Activated naive CD8-positive, alpha-beta T cell (primary cell): ENCODE results near the gene NMRAL1.

Source experiments
- H3K27ac Mint-ChIP-seq: one replicate; pipeline ENCODE4 v1.8.0; 2021; ENCODE audit warnings: mixed read lengths
- H3K27me3 Mint-ChIP-seq: one replicate; pipeline ENCODE4 v1.8.0; 2021; ENCODE audit warnings: mixed read lengths
- H3K36me3 Mint-ChIP-seq: one replicate; pipeline ENCODE4 v1.8.0; 2021; ENCODE audit warnings: mixed read lengths
- H3K4me1 Mint-ChIP-seq: one replicate; pipeline ENCODE4 v1.8.0; 2021; ENCODE audit warnings: low read depth, mixed read lengths
- H3K4me3 Mint-ChIP-seq: one replicate; pipeline ENCODE4 v1.8.0; 2021; ENCODE audit warnings: mild to moderate bottlenecking, mixed read lengths
- H3K9me3 Mint-ChIP-seq: one replicate; pipeline ENCODE4 v1.8.0; 2021; ENCODE audit warnings: low read depth, mixed read lengths

The NMRAL1 gene

DNA sequence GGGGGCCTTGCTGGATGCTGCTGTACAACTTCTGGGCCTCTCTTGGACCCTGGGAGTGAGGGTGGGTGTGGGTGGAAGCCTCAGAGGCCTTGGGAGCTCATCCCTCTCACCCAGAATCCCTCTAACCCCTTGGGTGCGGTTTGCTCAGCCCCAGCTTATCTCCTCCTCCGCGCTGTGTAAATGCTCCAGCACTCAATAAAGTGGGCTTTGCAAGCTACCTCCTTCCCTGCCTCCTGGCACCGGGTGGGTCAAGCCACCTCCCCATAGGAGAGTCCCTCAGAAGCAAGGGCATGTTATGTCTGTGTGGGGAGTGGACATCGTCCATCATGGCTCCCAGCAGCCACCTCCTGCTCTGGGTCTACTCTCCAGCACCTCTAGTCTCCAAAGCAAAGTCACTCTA is 35.7 kb upstream of the NMRAL1 start:
- Mint-ChIP-seq H3K4me1 (peaks cover 46% of the 10 kb centered on the region), H3K36me3 (no peaks in the 10 kb centered on the region), H3K27me3 (no peaks in the 10 kb centered on the region), H3K9me3 (no peaks in the 10 kb centered on the region), H3K27ac (peak overlapping the region; percentile 61), H3K4me3 (no peak overlapping the region)

DNA sequence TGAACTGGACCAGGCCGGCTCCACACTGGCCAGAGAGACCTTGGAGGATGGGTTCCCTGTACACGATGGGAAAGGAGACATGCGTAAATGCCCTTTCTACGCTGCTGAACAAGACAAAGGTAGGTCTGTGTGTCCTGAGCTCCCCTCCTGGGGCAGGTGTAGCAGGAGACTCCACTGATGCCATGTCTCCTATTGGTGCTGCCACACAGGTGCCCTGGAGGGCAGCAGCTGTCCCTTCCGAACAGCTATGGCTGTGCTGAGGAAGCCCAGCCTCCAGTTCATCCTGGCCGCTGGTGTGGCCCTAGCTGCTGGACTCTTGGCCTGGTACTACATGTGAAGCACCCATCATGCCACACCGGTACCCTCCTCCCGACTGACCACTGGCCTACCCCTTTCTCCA is 35.0 kb upstream of the NMRAL1 start:
- Mint-ChIP-seq H3K36me3 (no peaks in the 10 kb centered on the region), H3K4me3 (no peak overlapping the region), H3K27ac (no peak overlapping the region), H3K4me1 (peaks cover 45% of the 10 kb centered on the region), H3K9me3 (no peaks in the 10 kb centered on the region), H3K27me3 (no peaks in the 10 kb centered on the region)

DNA sequence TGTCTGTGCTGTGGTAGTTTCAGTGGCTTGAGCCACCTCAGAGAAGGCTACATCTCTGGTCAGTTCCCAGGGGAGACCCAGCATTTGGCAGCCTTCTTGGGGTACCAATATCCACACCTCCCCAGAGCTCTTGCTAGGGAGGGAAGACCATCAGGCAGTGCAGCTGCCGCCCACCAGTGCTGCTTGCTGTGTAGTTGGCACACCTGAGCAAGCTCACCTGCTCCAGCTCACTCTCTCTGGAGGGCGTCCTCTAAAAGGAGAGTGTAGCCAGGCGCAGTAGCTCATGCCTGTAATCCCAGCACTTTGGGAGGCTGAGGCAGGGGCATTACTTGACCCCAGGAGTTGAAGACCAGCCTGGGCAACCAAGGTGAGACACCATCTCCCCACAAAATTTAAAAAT is 34.4 kb upstream of the NMRAL1 start:
- no peaks in the 10 kb centered on the region for H3K27me3 Mint-ChIP-seq
- peak overlapping the region; percentile 58 for H3K27ac Mint-ChIP-seq
- no peak overlapping the region for H3K4me3 Mint-ChIP-seq
- H3K36me3 Mint-ChIP-seq: no peaks in the 10 kb centered on the region
- H3K9me3 Mint-ChIP-seq: no peaks in the 10 kb centered on the region
- peaks cover 45% of the 10 kb centered on the region for H3K4me1 Mint-ChIP-seq

GRCh38 chr16:4507588-4508345 is 33.3 kb upstream of the NMRAL1 start:
- H3K36me3 Mint-ChIP-seq: no peaks in the 10 kb centered on the region
- H3K4me1 Mint-ChIP-seq: peaks cover 50% of the 10 kb centered on the region

GRCh38 chr16:4506450-4506849 is 32.0 kb upstream of the NMRAL1 start:
- Mint-ChIP-seq H3K27me3 (no peaks in the 10 kb centered on the region), H3K4me3 (peak overlapping the region; percentile 74), H3K36me3 (no peaks in the 10 kb centered on the region), H3K9me3 (no peaks in the 10 kb centered on the region), H3K27ac (peak overlapping the region; percentile 90), H3K4me1 (peaks cover 55% of the 10 kb centered on the region)

More at GRCh38 chr16:4507588-4508345, 33.3 kb upstream of the NMRAL1 start:
- Mint-ChIP-seq H3K4me3 (no peak overlapping the region), H3K27ac (peak overlapping the region; percentile 90), H3K9me3 (no peaks in the 10 kb centered on the region), H3K27me3 (no peaks in the 10 kb centered on the region)

GRCh38 chr16:4505356-4506147 is 31.1 kb upstream of the NMRAL1 start:
- H3K27ac Mint-ChIP-seq: peak overlapping the region; percentile 90
- H3K27me3 Mint-ChIP-seq: no peaks in the 10 kb centered on the region
- no peaks in the 10 kb centered on the region for H3K9me3 Mint-ChIP-seq
- peaks cover 62% of the 10 kb centered on the region for H3K4me1 Mint-ChIP-seq
- no peaks in the 10 kb centered on the region for H3K36me3 Mint-ChIP-seq
- H3K4me3 Mint-ChIP-seq: peak overlapping the region; percentile 74

GRCh38 chr16:4501071-4501478 is 26.6 kb upstream of the NMRAL1 start:
- Mint-ChIP-seq H3K4me1 (peaks cover 89% of the 10 kb centered on the region), H3K9me3 (no peaks in the 10 kb centered on the region), H3K36me3 (no peaks in the 10 kb centered on the region), H3K27ac (peak overlapping the region; percentile 83), H3K27me3 (no peaks in the 10 kb centered on the region), H3K4me3 (peak overlapping the region; percentile 38)

- H3K36me3 Mint-ChIP-seq: no peaks in the 10 kb centered on the region
- H3K4me1 Mint-ChIP-seq: peaks cover 87% of the 10 kb centered on the region
- no peaks in the 10 kb centered on the region for H3K9me3 Mint-ChIP-seq
- H3K27me3 Mint-ChIP-seq: no peaks in the 10 kb centered on the region
- peak overlapping the region; percentile 10 for H3K27ac Mint-ChIP-seq
- H3K4me3 Mint-ChIP-seq: no peak overlapping the region
Measured at GRCh38 chr16:4500272-4500671, 25.8 kb upstream of the NMRAL1 start.

DNA sequence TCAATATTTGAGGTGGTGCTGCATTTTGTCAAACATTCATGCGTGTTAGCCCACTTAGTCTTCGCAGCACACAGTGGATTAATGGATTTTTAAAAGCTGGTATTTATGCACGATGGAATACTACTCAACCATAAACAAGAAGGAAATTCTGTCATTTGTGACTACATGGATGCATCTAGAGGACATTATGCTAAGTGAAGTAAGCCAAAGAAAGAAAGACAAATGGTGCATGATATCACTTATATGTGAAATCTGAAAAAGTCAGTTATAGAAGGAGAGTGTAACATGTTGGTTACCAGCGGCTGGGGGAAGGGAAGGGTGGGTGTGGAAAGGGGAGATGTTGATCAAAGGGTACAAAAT is 24.8 kb upstream of the NMRAL1 start:
- Mint-ChIP-seq H3K4me1 (peaks cover 89% of the 10 kb centered on the region), H3K36me3 (no peaks in the 10 kb centered on the region), H3K27me3 (no peaks in the 10 kb centered on the region), H3K4me3 (no peak overlapping the region), H3K9me3 (no peaks in the 10 kb centered on the region), H3K27ac (no peak overlapping the region)

DNA sequence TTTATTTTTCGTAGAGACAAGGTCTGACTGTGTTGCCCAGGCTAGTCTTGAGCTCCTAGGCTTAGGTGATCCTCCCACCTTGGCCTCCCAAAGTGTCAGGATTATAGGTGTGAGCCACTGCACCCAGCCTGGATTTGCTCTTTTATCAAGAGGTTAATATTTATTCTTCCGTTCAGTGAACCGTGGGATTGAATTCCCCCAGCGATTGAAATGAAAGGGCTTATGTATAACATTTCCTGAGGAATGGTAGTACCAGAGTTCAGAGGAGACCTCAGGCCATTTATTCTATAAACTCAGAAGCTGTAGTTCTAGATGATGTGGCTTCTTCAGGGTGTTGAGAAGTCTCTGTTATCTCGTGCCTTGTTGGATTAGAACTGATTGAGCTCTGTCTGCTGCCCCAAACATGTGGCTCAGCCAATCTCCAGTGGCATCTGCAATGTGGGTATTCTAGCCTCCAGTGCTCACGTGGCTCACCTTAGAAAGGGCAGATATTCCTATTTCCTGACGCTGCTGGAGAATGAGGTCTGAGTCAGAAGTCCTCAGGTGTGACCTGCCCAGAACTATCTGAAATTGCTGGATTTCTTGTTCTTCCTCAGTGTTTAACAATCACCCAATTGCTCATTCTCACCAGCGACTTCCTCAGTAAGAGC is 24.2 kb upstream of the NMRAL1 start:
- Mint-ChIP-seq H3K36me3 (no peaks in the 10 kb centered on the region), H3K27ac (peak overlapping the region; percentile 3), H3K9me3 (no peaks in the 10 kb centered on the region), H3K27me3 (no peaks in the 10 kb centered on the region), H3K4me3 (no peak overlapping the region), H3K4me1 (peaks cover 89% of the 10 kb centered on the region)

DNA sequence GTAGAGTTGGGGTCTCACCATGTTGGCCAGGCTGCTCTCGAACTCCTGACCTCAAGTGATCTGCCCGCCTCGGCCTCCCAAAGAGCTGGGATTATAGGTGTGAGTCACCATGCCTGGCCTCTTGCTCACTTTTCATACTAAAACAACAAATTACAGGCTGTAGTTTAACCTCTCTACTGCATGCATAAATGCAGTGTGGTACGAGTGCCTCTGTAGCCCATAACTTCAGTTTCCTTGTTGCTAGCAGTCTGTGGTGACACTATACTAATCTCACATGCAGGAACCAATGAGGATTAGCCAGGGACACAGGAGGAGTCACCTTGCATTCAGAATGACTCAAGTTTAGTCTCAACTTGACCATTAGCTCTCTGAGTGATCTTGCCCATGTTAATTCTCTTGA is 21.9 kb upstream of the NMRAL1 start:
- Mint-ChIP-seq H3K36me3 (no peaks in the 10 kb centered on the region), H3K9me3 (no peaks in the 10 kb centered on the region), H3K4me1 (peaks cover 81% of the 10 kb centered on the region), H3K27me3 (no peaks in the 10 kb centered on the region), H3K27ac (peak overlapping the region; percentile 46), H3K4me3 (no peak overlapping the region)

DNA sequence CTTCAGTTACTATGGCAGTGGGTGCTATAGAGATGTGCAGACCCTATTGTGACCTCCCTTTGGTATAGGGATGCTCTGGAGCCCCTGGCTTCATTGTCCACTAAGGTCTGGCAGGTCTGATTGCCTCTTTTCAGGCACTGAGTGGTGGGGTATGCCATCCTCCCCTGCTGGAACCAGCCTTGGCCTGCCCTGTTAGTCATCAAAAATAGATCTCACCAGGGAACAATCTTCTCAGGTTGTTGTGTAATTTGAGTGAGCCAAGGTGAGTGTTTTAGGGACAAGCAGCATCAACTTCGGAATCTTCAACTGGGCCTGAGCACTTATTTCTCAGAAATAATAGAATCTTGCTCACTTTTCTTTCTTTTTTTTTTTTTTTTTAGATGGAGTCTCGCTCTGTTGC is 21.3 kb upstream of the NMRAL1 start:
- H3K9me3 Mint-ChIP-seq: no peaks in the 10 kb centered on the region
- no peak overlapping the region for H3K4me3 Mint-ChIP-seq
- no peaks in the 10 kb centered on the region for H3K27me3 Mint-ChIP-seq
- H3K4me1 Mint-ChIP-seq: peaks cover 81% of the 10 kb centered on the region
- peak overlapping the region; percentile 68 for H3K27ac Mint-ChIP-seq
- H3K36me3 Mint-ChIP-seq: no peaks in the 10 kb centered on the region

DNA sequence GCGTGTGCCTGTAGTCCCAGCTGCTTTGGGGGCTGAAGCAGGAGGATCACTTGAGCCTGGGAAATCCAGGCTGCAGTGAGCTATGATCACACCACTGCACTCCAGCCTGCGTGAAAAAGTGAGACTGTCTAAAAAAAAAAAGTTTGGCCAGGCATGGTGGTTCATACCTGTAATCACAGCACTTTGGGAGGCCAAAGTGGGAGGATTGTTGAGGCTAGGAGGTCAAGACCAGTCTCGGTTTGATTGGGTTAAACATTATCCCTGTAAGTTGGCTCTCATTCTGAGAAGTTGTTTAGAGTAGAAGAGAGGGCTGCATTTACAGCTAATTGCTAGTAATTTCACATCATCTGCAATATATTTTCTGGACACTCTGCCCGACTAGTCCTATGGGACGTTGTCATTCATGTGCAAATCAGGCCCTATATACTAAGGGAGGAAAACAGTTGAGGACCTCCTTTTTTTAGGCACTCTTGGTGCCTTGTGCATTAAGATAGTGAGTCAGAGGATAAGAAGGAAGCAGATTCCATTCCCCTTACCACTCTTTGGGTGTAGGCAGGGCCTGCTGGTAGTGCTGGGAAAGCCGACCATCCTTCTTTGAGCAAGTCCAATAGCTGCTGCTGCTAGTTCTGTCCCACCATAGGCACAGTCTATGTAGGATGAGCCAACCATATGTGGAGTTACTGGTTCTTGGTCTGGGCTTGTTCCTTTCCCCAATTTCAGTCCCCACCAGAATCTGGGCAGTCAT is 20.5 kb upstream of the NMRAL1 start:
- H3K27me3 Mint-ChIP-seq: no peaks in the 10 kb centered on the region
- H3K27ac Mint-ChIP-seq: peak overlapping the region; percentile 68
- no peak overlapping the region for H3K4me3 Mint-ChIP-seq
- H3K9me3 Mint-ChIP-seq: no peaks in the 10 kb centered on the region
- H3K4me1 Mint-ChIP-seq: peaks cover 81% of the 10 kb centered on the region
- H3K36me3 Mint-ChIP-seq: no peaks in the 10 kb centered on the region

- Mint-ChIP-seq H3K27ac (peak overlapping the region; percentile 50), H3K36me3 (peaks cover 2% of the 10 kb centered on the region), H3K4me1 (peaks cover 79% of the 10 kb centered on the region), H3K4me3 (no peak overlapping the region), H3K9me3 (no peaks in the 10 kb centered on the region), H3K27me3 (no peaks in the 10 kb centered on the region)
Measured at GRCh38 chr16:4491898-4492297, 17.5 kb upstream of the NMRAL1 start.

DNA sequence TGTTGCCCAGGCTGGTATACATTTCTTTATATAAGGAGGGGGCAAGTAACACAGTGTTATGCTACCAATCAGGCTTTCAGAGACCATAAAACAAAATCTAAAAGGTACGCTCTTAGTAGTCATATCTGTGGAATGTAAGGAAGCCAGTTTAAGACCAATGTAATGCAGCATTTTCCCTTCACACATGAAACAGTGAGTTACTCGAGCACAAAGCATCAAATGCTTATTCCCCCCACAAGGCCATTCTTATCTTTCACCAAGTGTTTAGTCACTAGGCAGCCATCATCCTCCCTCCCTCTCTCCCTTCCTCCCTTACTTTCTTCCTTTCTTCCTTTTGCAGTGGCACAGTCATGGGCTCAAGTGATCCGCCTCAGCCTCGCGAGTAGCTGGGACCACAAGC is 14.6 kb upstream of the NMRAL1 start:
- Mint-ChIP-seq H3K27me3 (no peaks in the 10 kb centered on the region), H3K4me3 (peak overlapping the region; percentile 76), H3K36me3 (peaks cover 9% of the 10 kb centered on the region), H3K9me3 (no peaks in the 10 kb centered on the region), H3K27ac (peak overlapping the region; percentile 90), H3K4me1 (peaks cover 72% of the 10 kb centered on the region)
